GM21825 (cell line): ENCODE data around the gene CPLX1.

Experiments used
- ATAC-seq: cut with Tn5 transposase; IDR thresholded peaks from one replicate; pipeline ENCODE4 v1.9.1; 2021; ENCODE audit warnings: mild to moderate bottlenecking, moderate library complexity; ENCODE audit not compliant: unreplicated experiment

CPLX1 gene

GRCh38 chr4:825971-826330, at the start of gene CPLX1:
CPLX1 (minus strand) TSS chr4:826129; CDS start chr4:824522, 1,607 bp downstream.
- no peak for ATAC-seq

- no peak for ATAC-seq
Observed at GRCh38 chr4:874971-875817, 49.3 kb upstream of the CPLX1 start.

GRCh38 chr4:874056-874455, 48.1 kb upstream of the CPLX1 start:
- no peak for ATAC-seq

GRCh38 chr4:872241-872981, 46.5 kb upstream of the CPLX1 start:
- no peak for ATAC-seq

GRCh38 chr4:871484-871883, 45.6 kb upstream of the CPLX1 start:
- no peak for ATAC-seq

- no peak for ATAC-seq
Observed at GRCh38 chr4:870951-871350, 45.0 kb upstream of the CPLX1 start.

GRCh38 chr4:869776-870175, 43.8 kb upstream of the CPLX1 start:
- no peak for ATAC-seq

GRCh38 chr4:868421-868820, 42.5 kb upstream of the CPLX1 start:
- ATAC-seq: no peak

- ATAC-seq: no peak
Observed at GRCh38 chr4:867526-868250, 41.8 kb upstream of the CPLX1 start.

- ATAC-seq: no peak
Observed at GRCh38 chr4:866761-867390, 40.9 kb upstream of the CPLX1 start.

GRCh38 chr4:866068-866760, 40.3 kb upstream of the CPLX1 start:
- no peak for ATAC-seq

GRCh38 chr4:865572-865971, 39.6 kb upstream of the CPLX1 start:
- ATAC-seq: no peak

GRCh38 chr4:865121-865465, 39.2 kb upstream of the CPLX1 start:
- ATAC-seq: no peak

GRCh38 chr4:864456-865120, 38.7 kb upstream of the CPLX1 start:
- ATAC-seq: no peak

- no peak for ATAC-seq
Observed at GRCh38 chr4:860561-860960, 34.6 kb upstream of the CPLX1 start.

GRCh38 chr4:859496-859895, 33.6 kb upstream of the CPLX1 start:
- no peak for ATAC-seq

GRCh38 chr4:858831-859451, 33.0 kb upstream of the CPLX1 start:
- no peak for ATAC-seq

GRCh38 chr4:858041-858481, 32.1 kb upstream of the CPLX1 start:
- ATAC-seq: no peak

GRCh38 chr4:857461-857860, 31.5 kb upstream of the CPLX1 start:
- no peak for ATAC-seq
